HG03439 (cell line): ENCODE data around the gene TSPO.

Experiments
- ATAC-seq: cut with Tn5 transposase; IDR thresholded peaks from one replicate; pipeline ENCODE4 v1.9.1; 2021; ENCODE audit warnings: mild to moderate bottlenecking, moderate library complexity; ENCODE audit not compliant: unreplicated experiment

The TSPO gene

GRCh38 chr22:43157874-43158546 lies 6.7 kb downstream of the TSPO start:
- ATAC-seq: no peak

GRCh38 chr22:43158778-43159483 lies 7.6 kb downstream of the TSPO start:
- no peak for ATAC-seq

- ATAC-seq: no peak
Measured at GRCh38 chr22:43159484-43160178, 8.3 kb downstream of the TSPO start.

GRCh38 chr22:43160497-43161126 lies 9.3 kb downstream of the TSPO start:
- no peak for ATAC-seq

- no peak for ATAC-seq
Measured at GRCh38 chr22:43162412-43163150, 11.2 kb downstream of the TSPO start.

- ATAC-seq: no peak
Measured at GRCh38 chr22:43163241-43163795, 12.0 kb downstream of the TSPO start.

GRCh38 chr22:43164636-43165035 lies 13.3 kb downstream of the TSPO start:
- no peak for ATAC-seq

- no peak for ATAC-seq
Measured at GRCh38 chr22:43166132-43166930, 15.0 kb downstream of the TSPO start.

GRCh38 chr22:43167001-43167589 lies 15.7 kb downstream of the TSPO start:
- no peak for ATAC-seq

- ATAC-seq: no peak
Measured at GRCh38 chr22:43168471-43169309, 17.3 kb downstream of the TSPO start.

GRCh38 chr22:43169310-43170130 lies 18.2 kb downstream of the TSPO start:
- ATAC-seq: no peak

GRCh38 chr22:43170131-43170480 lies 18.7 kb downstream of the TSPO start:
- ATAC-seq: no peak

- ATAC-seq: no peak
Measured at GRCh38 chr22:43171019-43171491, 19.7 kb downstream of the TSPO start.

GRCh38 chr22:43171607-43172006 lies 20.2 kb downstream of the TSPO start:
- ATAC-seq: no peak

- no peak for ATAC-seq
Measured at GRCh38 chr22:43172191-43172590, 20.8 kb downstream of the TSPO start.

- no peak for ATAC-seq
Measured at GRCh38 chr22:43173566-43173965, 22.2 kb downstream of the TSPO start.

GRCh38 chr22:43173976-43174720 lies 22.8 kb downstream of the TSPO start:
- ATAC-seq: no peak
